ENCODE measurements around the gene LASP1NB.
A peak's percentile ranks its signal among the peaks of the same experiment; 100 is the strongest.

The LASP1NB gene

GRCh38 chr17:38916771-38917170 lies 8.6 kb upstream of the LASP1NB start:
- 85% methylated on average over 8 of the region's 8 CpGs; no CpG with 5 or more reads in 1 of the 2 experiments for WGBS, 2 experiments (ENCODE audit: extremely low coverage in 1 of 2, insufficient coverage in 1 of 2, insufficient read length in 1 of 2, insufficient replicate concordance in 2 of 2, low coverage in 1 of 2, low lambda C conversion rate in 2 of 2, missing lambda C conversion rate in 1 of 2)
- Histone ChIP-seq H2BK20ac (ENCODE audit: low read length) (no peak overlapping the region), H4K5ac (ENCODE audit: insufficient read length, low read depth, low read length) (no peak overlapping the region), H3K4me3 (ENCODE audit: extremely low read depth in 1 of 4, insufficient read depth in 2 of 4, low read depth in 3 of 4, low read length in 4 of 4) (no peak overlapping the region), H3K23ac (ENCODE audit: insufficient read length) (no peak overlapping the region), H3K79me1 (ENCODE audit: low read depth, low read length) (no peaks in the 10 kb centered on the region), H2BK12ac (ENCODE audit: low read depth, low read length) (no peak overlapping the region), H3K23me2 (ENCODE audit: low read depth, low read length) (no peaks in the 10 kb centered on the region), H3K56ac (replicated peaks; ENCODE audit: insufficient read length, low read depth, low read length) (no peak overlapping the region), H4K91ac (replicated peaks; ENCODE audit: insufficient read length, low read length) (no peak overlapping the region), H2BK5ac (ENCODE audit: low read depth, low read length) (no peak overlapping the region), H3K4me2 (ENCODE audit: insufficient read depth in 1 of 2, low read depth in 2 of 2, low read length in 2 of 2) (no peak overlapping the region), H3K18ac (ENCODE audit: extremely low read depth, low read length) (no peak overlapping the region), H4K8ac (ENCODE audit: extremely low read depth, insufficient read depth, low read length) (peak overlapping the region; percentile 57; the same call in 1 of the 2 replicates), H3K27me3 (replicated peaks in 1 of 4; ENCODE audit: control insufficient read depth in 3 of 4, extremely low read depth in 1 of 4, insufficient read depth in 3 of 4, low read length in 3 of 4) (no peaks in the 10 kb centered on the region), H3K14ac (ENCODE audit: insufficient read length) (no peak overlapping the region), H3K79me2 (ENCODE audit: control insufficient read depth in 1 of 2, insufficient read depth in 2 of 2, low read length in 2 of 2) (no peaks in the 10 kb centered on the region), H2BK120ac (replicated peaks; ENCODE audit: low read depth, low read length) (no peak overlapping the region), H3K9me3 (ENCODE audit: insufficient read depth in 2 of 2, low read depth in 1 of 2, low read length in 1 of 2) (no peaks in the 10 kb centered on the region), H4K20me1 (replicated peaks in 1 of 2; ENCODE audit: control insufficient read depth in 1 of 2, insufficient read depth in 2 of 2, low read length in 2 of 2) (peaks cover 3 to 8% of the 10 kb centered on the region in 2 experiments), H3K27ac (ENCODE audit: low read depth, low read length) (no peak overlapping the region), H2BK15ac (ENCODE audit: low read length) (no peak overlapping the region), H3K9ac (replicated peaks in 1 of 4; ENCODE audit: extremely low read depth in 1 of 4, low read depth in 3 of 4, low read length in 3 of 4) (no peak overlapping the region; a peak in 1 of 7 replicates), H3K4ac (replicated peaks; ENCODE audit: insufficient read length, low read depth, low read length) (no peak overlapping the region), H3K36me3 (ENCODE audit: control insufficient read depth in 2 of 4, insufficient read depth in 4 of 4, low read length in 3 of 4) (peaks cover 6 to 35% (median 28%) of the 10 kb centered on the region in 4 experiments; a peak in 7 of 8 replicates), H3K4me1 (replicated peaks in 1 of 4; ENCODE audit: control insufficient read depth in 3 of 4, insufficient read depth in 4 of 4, low read length in 3 of 4) (no peaks in the 10 kb centered on the region; a peak in 1 of 7 replicates), H2AFZ (ENCODE audit: low read length) (no peak overlapping the region), H2AK5ac (ENCODE audit: low read depth, low read length) (no peak overlapping the region)
- DNase-seq (ENCODE audit: low read depth in 1 of 2, low spot score in 2 of 2) (no peak), FAIRE-seq (no peak)
- ChIA-PET POLR2A (ENCODE audit: partially characterized antibody) (interaction anchor here (7.9 to 14.4 kb wide), 3 partner anchors 8 to 65 kb away, joined by 50 to 98 read pairs (median 51); partner anchors contain the start of genes LASP1 and RPL23), CTCF (ENCODE audit: partially characterized antibody) (interaction anchor here (0.6 to 5.2 kb wide), 13 partner anchors 8 to 101 kb away, joined by 3 to 40 read pairs (median 3); partner anchors contain the start of gene LASP1NB)
- TF ChIP-seq YY1 (IDR thresholded peaks at IDR 0.05; ENCODE audit: low read depth, low read length), result no peak
- no peak for TF ChIP-seq SAP30 (IDR thresholded peaks at IDR 0.05; ENCODE audit: insufficient read depth, insufficient replicate concordance, low read length)
- no peak for TF ChIP-seq TAF7 (optimal IDR thresholded peaks at IDR 0.05; ENCODE audit: borderline replicate concordance, low read depth, low read length)
- no peak for TF ChIP-seq TAF1 (IDR thresholded peaks at IDR 0.05; ENCODE audit: low read depth, low read length)
- TF ChIP-seq USF2 (IDR thresholded peaks at IDR 0.05; ENCODE audit: low read length), result no peak
- TF ChIP-seq GTF2F1 (IDR thresholded peaks at IDR 0.05; ENCODE audit: borderline replicate concordance, low read depth, low read length), result no peak
- TF ChIP-seq RAD21 (IDR thresholded peaks at IDR 0.05 in 1 of 2, conservative IDR thresholded peaks at IDR 0.05 in 1 of 2; ENCODE audit: low read depth in 2 of 2, low read length in 2 of 2), result no peak
- TF ChIP-seq SRF (IDR thresholded peaks at IDR 0.05; ENCODE audit: low read depth, low read length), result no peak
- TF ChIP-seq RBBP5 (IDR thresholded peaks at IDR 0.05; ENCODE audit: borderline replicate concordance, low read depth, low read length), result no peak
- no peak for TF ChIP-seq ZNF274 (IDR thresholded peaks at IDR 0.05; ENCODE audit: borderline replicate concordance, extremely low read depth, low read length)
